Epithelial cell of proximal tubule (primary cell): ENCODE data around the gene NHS. TPM values are rescaled to one million over a fixed set of nuclear protein-coding genes. Genes with fewer than 3 reads are reported as not detected.

Source experiments
- DNase-seq: peaks from one replicate; pipeline ENCODE4 v3.0.0-alpha.2; 2011; ENCODE audit warnings: low read depth
- H3K4me3 ChIP-seq: 2 replicates; pipeline ENCODE4 v1.5.1; 2011; ENCODE audit warnings: low read depth, mild to moderate bottlenecking, low read length
- total RNA-seq: library from RNA; depleted of rRNA; stranded (reverse); fragments of >200 nt; gene quantifications from 2 replicates; pipeline ENCODE4 v1.2.3, GENCODE V29; 2015
- TF ChIP-seq, protein P1 (sequence below): conservative IDR thresholded peaks from 2 replicates; pipeline ENCODE4 v1.5.1; 2012; ENCODE audit warnings: low read depth, mild to moderate bottlenecking, low read length

Gene NHS
- total RNA-seq, 1 donor from 2014 or later, result 7.6 TPM

DNA sequence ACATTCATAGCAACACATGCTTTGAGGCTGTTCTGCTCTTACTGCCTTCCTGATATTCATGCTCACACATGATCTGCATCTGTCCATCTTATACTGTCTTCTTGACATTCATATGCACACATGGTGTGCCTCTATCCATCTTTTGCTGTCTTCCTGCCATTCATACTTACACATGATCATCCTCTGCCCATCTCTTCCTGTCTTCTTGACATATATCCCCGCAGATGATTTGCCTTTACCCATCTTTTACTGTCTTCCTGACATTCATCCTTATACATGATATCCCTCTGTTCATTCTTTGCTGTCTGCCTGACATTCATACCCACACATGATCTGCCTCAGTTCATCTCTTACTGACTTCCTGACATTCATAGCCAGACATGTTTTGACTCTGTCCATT is 399.1 kb downstream of the NHS start:
- TF ChIP-seq, protein P1, sequence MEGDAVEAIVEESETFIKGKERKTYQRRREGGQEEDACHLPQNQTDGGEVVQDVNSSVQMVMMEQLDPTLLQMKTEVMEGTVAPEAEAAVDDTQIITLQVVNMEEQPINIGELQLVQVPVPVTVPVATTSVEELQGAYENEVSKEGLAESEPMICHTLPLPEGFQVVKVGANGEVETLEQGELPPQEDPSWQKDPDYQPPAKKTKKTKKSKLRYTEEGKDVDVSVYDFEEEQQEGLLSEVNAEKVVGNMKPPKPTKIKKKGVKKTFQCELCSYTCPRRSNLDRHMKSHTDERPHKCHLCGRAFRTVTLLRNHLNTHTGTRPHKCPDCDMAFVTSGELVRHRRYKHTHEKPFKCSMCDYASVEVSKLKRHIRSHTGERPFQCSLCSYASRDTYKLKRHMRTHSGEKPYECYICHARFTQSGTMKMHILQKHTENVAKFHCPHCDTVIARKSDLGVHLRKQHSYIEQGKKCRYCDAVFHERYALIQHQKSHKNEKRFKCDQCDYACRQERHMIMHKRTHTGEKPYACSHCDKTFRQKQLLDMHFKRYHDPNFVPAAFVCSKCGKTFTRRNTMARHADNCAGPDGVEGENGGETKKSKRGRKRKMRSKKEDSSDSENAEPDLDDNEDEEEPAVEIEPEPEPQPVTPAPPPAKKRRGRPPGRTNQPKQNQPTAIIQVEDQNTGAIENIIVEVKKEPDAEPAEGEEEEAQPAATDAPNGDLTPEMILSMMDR, result no peak
- H3K4me3 ChIP-seq, result no peak overlapping the region
- no peak for DNase-seq

DNA sequence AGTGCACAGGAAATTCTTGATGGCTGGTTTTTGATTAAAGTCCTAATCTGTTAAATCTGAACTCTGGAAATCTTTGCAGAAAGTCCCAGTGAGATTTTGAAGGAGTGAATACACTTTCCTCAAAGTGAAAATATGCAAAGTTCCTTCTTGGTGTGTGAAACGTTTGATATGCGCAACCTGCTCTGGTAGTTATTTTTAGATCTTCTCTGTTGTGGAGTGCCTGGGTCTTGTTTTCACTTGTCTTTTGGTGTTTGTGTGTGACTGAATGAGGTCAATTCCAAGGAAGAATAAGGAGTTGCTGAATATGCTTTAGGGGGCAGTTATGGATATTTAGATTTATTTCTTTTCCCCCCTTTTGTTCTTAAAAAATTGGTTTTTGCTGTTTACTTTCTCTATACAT is 404.0 kb downstream of the NHS start:
- TF ChIP-seq, protein P1, result no peak
- DNase-seq, result no peak
- no peak overlapping the region for H3K4me3 ChIP-seq

DNA sequence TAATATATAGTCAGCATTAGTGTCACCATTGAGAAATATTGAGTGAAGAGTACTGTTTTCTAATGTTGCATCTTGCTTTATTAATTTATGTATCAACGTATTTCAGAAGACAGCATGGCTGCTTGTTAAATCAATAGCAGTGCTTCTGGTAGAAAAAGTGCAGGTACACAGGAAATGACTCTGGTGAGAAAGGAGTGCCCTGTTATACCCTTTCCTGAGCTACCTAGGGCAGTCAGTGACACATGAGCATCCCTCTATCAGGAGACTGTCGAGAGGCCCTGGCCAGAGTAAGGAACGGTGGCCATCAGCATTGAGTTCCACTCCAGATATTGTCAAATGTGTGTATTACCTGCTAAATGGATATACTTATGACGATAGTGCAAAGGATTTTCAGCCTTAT is 404.4 kb downstream of the NHS start:
- TF ChIP-seq, protein P1, result no peak
- no peak for DNase-seq
- no peak overlapping the region for H3K4me3 ChIP-seq
